Measurements from ENCODE around the gene UFM1.
A peak's percentile ranks its signal among the peaks of the same experiment; 100 is the strongest.

The UFM1 gene

GRCh38 chr13:38384171-38384570 is 34.5 kb downstream of the UFM1 start:
- no peaks in the 10 kb centered on the region for H3K36me3 ChIP-seq (ENCODE audit: insufficient read depth, low read length)
- no peaks in the 10 kb centered on the region for H3K4me1 ChIP-seq (ENCODE audit: insufficient read depth, low read length, poor library complexity, severe bottlenecking)
- no peaks in the 10 kb centered on the region for H3F3A ChIP-seq (ENCODE audit: low read depth)
- no peak overlapping the region for H3K9ac ChIP-seq (ENCODE audit: low read depth, low read length, poor library complexity, severe bottlenecking)
- TF ChIP-seq, protein P1, sequence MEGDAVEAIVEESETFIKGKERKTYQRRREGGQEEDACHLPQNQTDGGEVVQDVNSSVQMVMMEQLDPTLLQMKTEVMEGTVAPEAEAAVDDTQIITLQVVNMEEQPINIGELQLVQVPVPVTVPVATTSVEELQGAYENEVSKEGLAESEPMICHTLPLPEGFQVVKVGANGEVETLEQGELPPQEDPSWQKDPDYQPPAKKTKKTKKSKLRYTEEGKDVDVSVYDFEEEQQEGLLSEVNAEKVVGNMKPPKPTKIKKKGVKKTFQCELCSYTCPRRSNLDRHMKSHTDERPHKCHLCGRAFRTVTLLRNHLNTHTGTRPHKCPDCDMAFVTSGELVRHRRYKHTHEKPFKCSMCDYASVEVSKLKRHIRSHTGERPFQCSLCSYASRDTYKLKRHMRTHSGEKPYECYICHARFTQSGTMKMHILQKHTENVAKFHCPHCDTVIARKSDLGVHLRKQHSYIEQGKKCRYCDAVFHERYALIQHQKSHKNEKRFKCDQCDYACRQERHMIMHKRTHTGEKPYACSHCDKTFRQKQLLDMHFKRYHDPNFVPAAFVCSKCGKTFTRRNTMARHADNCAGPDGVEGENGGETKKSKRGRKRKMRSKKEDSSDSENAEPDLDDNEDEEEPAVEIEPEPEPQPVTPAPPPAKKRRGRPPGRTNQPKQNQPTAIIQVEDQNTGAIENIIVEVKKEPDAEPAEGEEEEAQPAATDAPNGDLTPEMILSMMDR (conservative IDR thresholded peaks at IDR 0.05; ENCODE audit: low read length) = no peak
- TF ChIP-seq EZH2phosphoT487 (IDR thresholded peaks at IDR 0.05; ENCODE audit: borderline replicate concordance) = no peak
- no peaks in the 10 kb centered on the region for H4K20me1 ChIP-seq (ENCODE audit: insufficient read depth, low read length, poor library complexity, severe bottlenecking)
- no peak overlapping the region for H3K4me2 ChIP-seq (ENCODE audit: low read depth, low read length, poor library complexity, severe bottlenecking)
- no peaks in the 10 kb centered on the region for H3K9me2 ChIP-seq (replicated peaks; ENCODE audit: low read depth, low read length)
- H2AFZ ChIP-seq (ENCODE audit: low read length) = no peak overlapping the region
- H3K4me3 ChIP-seq (ENCODE audit: low read length, poor library complexity, severe bottlenecking) = no peak overlapping the region
- no peaks in the 10 kb centered on the region for H3K27me3 ChIP-seq (ENCODE audit: insufficient read depth, low read length, poor library complexity, severe bottlenecking)
- no peaks in the 10 kb centered on the region for H3K79me2 ChIP-seq (ENCODE audit: insufficient read depth, low read length)
- H3K9me3 ChIP-seq (ENCODE audit: insufficient read depth, low read depth, low read length) = no peaks in the 10 kb centered on the region

GRCh38 chr13:38385153-38385891 is 35.7 kb downstream of the UFM1 start:
- no peak for TF ChIP-seq EZH2phosphoT487 (IDR thresholded peaks at IDR 0.05; ENCODE audit: borderline replicate concordance)
- TF ChIP-seq, protein P1 (conservative IDR thresholded peaks at IDR 0.05; ENCODE audit: low read length) = no peak
- H3K9me3 ChIP-seq (ENCODE audit: insufficient read depth, low read depth, low read length) = no peaks in the 10 kb centered on the region
- no peaks in the 10 kb centered on the region for H3K27me3 ChIP-seq (ENCODE audit: insufficient read depth, low read length, poor library complexity, severe bottlenecking)
- no peak overlapping the region for H3K4me3 ChIP-seq (ENCODE audit: low read length, poor library complexity, severe bottlenecking)
- H3K36me3 ChIP-seq (ENCODE audit: insufficient read depth, low read length) = no peaks in the 10 kb centered on the region
- H4K20me1 ChIP-seq (ENCODE audit: insufficient read depth, low read length, poor library complexity, severe bottlenecking) = no peaks in the 10 kb centered on the region
- no peak overlapping the region for H3K9ac ChIP-seq (ENCODE audit: low read depth, low read length, poor library complexity, severe bottlenecking)
- no peaks in the 10 kb centered on the region for H3K9me2 ChIP-seq (replicated peaks; ENCODE audit: low read depth, low read length)
- no peaks in the 10 kb centered on the region for H3K4me1 ChIP-seq (ENCODE audit: insufficient read depth, low read length, poor library complexity, severe bottlenecking)
- H3K79me2 ChIP-seq (ENCODE audit: insufficient read depth, low read length) = no peaks in the 10 kb centered on the region
- H2AFZ ChIP-seq (ENCODE audit: low read length) = no peak overlapping the region; the same call in 1 of the 2 replicates
- peak overlapping the region; percentile 11 for H3K4me2 ChIP-seq (ENCODE audit: low read depth, low read length, poor library complexity, severe bottlenecking)
- H3F3A ChIP-seq (ENCODE audit: low read depth) = no peaks in the 10 kb centered on the region

- Histone ChIP-seq H3K4me1 (ENCODE audit: insufficient read depth, low read length, poor library complexity, severe bottlenecking) (no peaks in the 10 kb centered on the region), H3K79me2 (ENCODE audit: insufficient read depth, low read length) (no peaks in the 10 kb centered on the region), H3K4me3 (ENCODE audit: low read length, poor library complexity, severe bottlenecking) (no peak overlapping the region), H3K9me3 (ENCODE audit: insufficient read depth, low read depth, low read length) (no peaks in the 10 kb centered on the region), H3K9me2 (replicated peaks; ENCODE audit: low read depth, low read length) (no peaks in the 10 kb centered on the region), H3K36me3 (ENCODE audit: insufficient read depth, low read length) (no peaks in the 10 kb centered on the region), H3K9ac (ENCODE audit: low read depth, low read length, poor library complexity, severe bottlenecking) (no peak overlapping the region), H3K4me2 (ENCODE audit: low read depth, low read length, poor library complexity, severe bottlenecking) (no peak overlapping the region), H3K27me3 (ENCODE audit: insufficient read depth, low read length, poor library complexity, severe bottlenecking) (no peaks in the 10 kb centered on the region), H2AFZ (ENCODE audit: low read length) (no peak overlapping the region), H3F3A (ENCODE audit: low read depth) (no peaks in the 10 kb centered on the region), H4K20me1 (ENCODE audit: insufficient read depth, low read length, poor library complexity, severe bottlenecking) (no peaks in the 10 kb centered on the region)
- TF ChIP-seq EZH2phosphoT487 (IDR thresholded peaks at IDR 0.05; ENCODE audit: borderline replicate concordance) = no peak
- TF ChIP-seq, protein P1 (conservative IDR thresholded peaks at IDR 0.05; ENCODE audit: low read length) = no peak
These were observed 36.8 kb downstream of the UFM1 start for GRCh38 chr13:38386421-38386820.

Data from Loucy (cell line).